Smooth muscle cell (in vitro differentiated cells): ENCODE results near the gene NEK1. TPM values are rescaled to one million over a fixed set of nuclear protein-coding genes. Genes with fewer than 3 reads are reported as not detected.
A peak's percentile ranks its signal among the peaks of the same experiment; 100 is the strongest.

Experiments used
- DNase-seq: peaks from one replicate; lab custom pipeline; 2025; ENCODE audit not compliant: unreplicated experiment; lab: John Stamatoyannopoulos, UW
- H2AFZ ChIP-seq: fragments of 200-600 bp; sonication (generic); 2 replicates; pipeline ENCODE4 v1.6.0; 2016; ENCODE audit warnings: antibody characterized with exemption, low read depth, mild to moderate bottlenecking
- H3F3A ChIP-seq: fragments of 200-600 bp; sonication (generic); 2 replicates; pipeline ENCODE4 v1.6.0; 2017; ENCODE audit warnings: antibody characterized with exemption, low read depth
- H3K27ac ChIP-seq: fragments of 200-600 bp; sonication (generic); 2 replicates; pipeline ENCODE4 v1.5.1; 2016; ENCODE audit warnings: low read depth, mild to moderate bottlenecking
- H3K27me3 ChIP-seq: fragments of 200-600 bp; sonication (generic); 2 replicates; pipeline ENCODE4 v1.6.1; 2016; ENCODE audit warnings: low read depth, mild to moderate bottlenecking
- H3K36me3 ChIP-seq: fragments of 200-600 bp; sonication (generic); 2 replicates; pipeline ENCODE4 v1.5.1; 2016; ENCODE audit warnings: low read depth
- H3K4me1 ChIP-seq: fragments of 200-600 bp; sonication (generic); 2 replicates; pipeline ENCODE4 v1.5.1; 2016; ENCODE audit warnings: low read depth
- H3K4me2 ChIP-seq: fragments of 200-600 bp; sonication (generic); 2 replicates; pipeline ENCODE4 v1.6.0; 2016; ENCODE audit warnings: mild to moderate bottlenecking
- H3K4me3 ChIP-seq: fragments of 200-600 bp; sonication (generic); 2 replicates; pipeline ENCODE4 v1.5.1; 2016; ENCODE audit warnings: mild to moderate bottlenecking
- H3K79me2 ChIP-seq: fragments of 200-600 bp; sonication (generic); 2 replicates; pipeline ENCODE4 v1.6.0; 2016; ENCODE audit warnings: low read depth, mild to moderate bottlenecking
- H3K9ac ChIP-seq: fragments of 200-600 bp; sonication (generic); 2 replicates; pipeline ENCODE4 v1.6.0; 2016; ENCODE audit warnings: low read depth
- H3K9me3 ChIP-seq: fragments of 200-600 bp; sonication (generic); replicated peaks from 2 replicates; pipeline ENCODE4 v1.5.1; 2016; ENCODE audit warnings: low read depth
- H4K20me1 ChIP-seq: fragments of 200-600 bp; sonication (generic); 2 replicates; pipeline ENCODE4 v1.6.0; 2016; ENCODE audit warnings: low read depth
- CTCF ChIP-seq: fragments of 200-600 bp; sonication (generic); IDR thresholded peaks from 2 replicates; pipeline ENCODE4 v1.5.1; 2017; ENCODE audit warnings: borderline replicate concordance, mild to moderate bottlenecking, antibody characterized with exemption; ENCODE audit not compliant: insufficient read depth, poor library complexity, severe bottlenecking
- WGBS: methylation state at CpG from one replicate; pipeline ENCODE4 v1.1.7; 2016; ENCODE audit warnings: low lambda C conversion rate; 5-methylcytosine and 5-hydroxymethylcytosine counted together
- polyA plus RNA-seq: library from polyadenylated mRNA; unstranded; fragments of >200 nt; fragmentation: Nextera tagmentation; extraction: Ambion mirVana; gene quantifications from 2 replicates; pipeline ENCODE4 v1.2.1, GENCODE V29; 2016
- total RNA-seq: library from RNA; depleted of rRNA; stranded (reverse); fragments of >200 nt; gene quantifications from 2 replicates; pipeline ENCODE4 v1.2.3, GENCODE V29; 2014

Gene NEK1
- total and polyA plus RNA-seq, 2 experiments from 2014 or later = 10.5 to 11.8 TPM

- no peak for TF ChIP-seq CTCF
- Histone ChIP-seq H3K9me3 (no peaks in the 10 kb centered on the region), H3K4me2 (peak overlapping the region; percentile 14), H3K79me2 (no peaks in the 10 kb centered on the region), H3K27me3 (no peaks in the 10 kb centered on the region), H3K9ac (no peak overlapping the region), H2AFZ (no peak overlapping the region), H3K27ac (peak overlapping the region; percentile 39), H3F3A (peaks cover 7% of the 10 kb centered on the region), H3K4me1 (peaks cover 5% of the 10 kb centered on the region), H4K20me1 (no peaks in the 10 kb centered on the region), H3K4me3 (no peak overlapping the region), H3K36me3 (no peaks in the 10 kb centered on the region)
- DNase-seq = peak; percentile 4
- 62% methylated on average over 12 of the region's 12 CpGs for WGBS
These were observed 201.3 kb downstream of the NEK1 start for GRCh38 chr4:169410839-169411770.

GRCh38 chr4:169407217-169407845, 205.1 kb downstream of the NEK1 start:
- Histone ChIP-seq H3K4me3 (no peak overlapping the region), H3K4me2 (peak overlapping the region; percentile 2), H3K9ac (no peak overlapping the region), H3K4me1 (peaks cover 5% of the 10 kb centered on the region), H4K20me1 (no peaks in the 10 kb centered on the region), H2AFZ (no peak overlapping the region), H3K27me3 (no peaks in the 10 kb centered on the region), H3K79me2 (no peaks in the 10 kb centered on the region), H3K27ac (no peak overlapping the region), H3K9me3 (no peaks in the 10 kb centered on the region), H3F3A (peaks cover 7% of the 10 kb centered on the region), H3K36me3 (no peaks in the 10 kb centered on the region)
- no peak for DNase-seq
- no peak for TF ChIP-seq CTCF
- 56% methylated on average over 1 of the region's 1 CpG for WGBS

- Histone ChIP-seq H3F3A (no peaks in the 10 kb centered on the region), H3K9me3 (no peaks in the 10 kb centered on the region), H4K20me1 (no peaks in the 10 kb centered on the region), H3K36me3 (peaks cover 2% of the 10 kb centered on the region), H3K4me2 (no peak overlapping the region), H3K9ac (no peak overlapping the region), H3K4me1 (no peaks in the 10 kb centered on the region), H3K27ac (no peak overlapping the region), H3K27me3 (no peaks in the 10 kb centered on the region), H2AFZ (no peak overlapping the region), H3K79me2 (no peaks in the 10 kb centered on the region), H3K4me3 (no peak overlapping the region)
- 54% methylated on average over 1 of the region's 1 CpG for WGBS
- no peak for DNase-seq
- TF ChIP-seq CTCF = no peak
These were observed 207.4 kb downstream of the NEK1 start for GRCh38 chr4:169404960-169405359.
